GM18868 (cell line): Measurements from ENCODE around the gene VKORC1.
"Not testable (repeated sequence)": the region's sequence is repeated elsewhere in the genome, so short reads cannot be mapped to it uniquely, and the experiment has no call there.

Experiments
- ATAC-seq: cut with Tn5 transposase; IDR thresholded peaks from one replicate; pipeline ENCODE4 v1.9.1; 2021; ENCODE audit warnings: mild to moderate bottlenecking, moderate library complexity; ENCODE audit not compliant: unreplicated experiment

Gene VKORC1

GRCh38 chr16:31108035-31108793 is 13.6 kb upstream of the VKORC1 start, which contains the start of gene BCKDK:
Gene BCKDK, plus strand, starts transcription at chr16:31108386. Its CDS starts 838 bp downstream, at chr16:31109224.
- peak; percentile 77 for ATAC-seq

DNA sequence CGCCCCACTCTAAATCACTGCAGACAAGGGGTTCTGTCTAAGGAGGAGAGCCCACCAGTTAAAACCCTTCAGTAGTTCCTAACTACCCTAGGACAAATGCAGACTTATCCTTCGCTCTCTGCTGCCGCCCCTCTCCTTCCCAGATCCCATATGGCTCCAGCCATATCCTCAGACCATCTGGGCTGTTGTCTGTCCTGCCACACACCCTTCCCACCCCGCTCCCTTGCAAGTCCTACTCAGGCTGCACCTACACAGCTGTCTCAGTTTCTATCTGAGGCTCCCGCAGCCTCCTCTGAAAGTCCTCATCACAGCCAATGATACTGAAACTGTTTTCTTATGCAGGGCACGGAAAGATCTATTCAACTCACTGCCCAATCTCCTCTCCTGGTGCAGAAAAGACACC is 12.9 kb upstream of the VKORC1 start:
- ATAC-seq, result peak; percentile 62

DNA sequence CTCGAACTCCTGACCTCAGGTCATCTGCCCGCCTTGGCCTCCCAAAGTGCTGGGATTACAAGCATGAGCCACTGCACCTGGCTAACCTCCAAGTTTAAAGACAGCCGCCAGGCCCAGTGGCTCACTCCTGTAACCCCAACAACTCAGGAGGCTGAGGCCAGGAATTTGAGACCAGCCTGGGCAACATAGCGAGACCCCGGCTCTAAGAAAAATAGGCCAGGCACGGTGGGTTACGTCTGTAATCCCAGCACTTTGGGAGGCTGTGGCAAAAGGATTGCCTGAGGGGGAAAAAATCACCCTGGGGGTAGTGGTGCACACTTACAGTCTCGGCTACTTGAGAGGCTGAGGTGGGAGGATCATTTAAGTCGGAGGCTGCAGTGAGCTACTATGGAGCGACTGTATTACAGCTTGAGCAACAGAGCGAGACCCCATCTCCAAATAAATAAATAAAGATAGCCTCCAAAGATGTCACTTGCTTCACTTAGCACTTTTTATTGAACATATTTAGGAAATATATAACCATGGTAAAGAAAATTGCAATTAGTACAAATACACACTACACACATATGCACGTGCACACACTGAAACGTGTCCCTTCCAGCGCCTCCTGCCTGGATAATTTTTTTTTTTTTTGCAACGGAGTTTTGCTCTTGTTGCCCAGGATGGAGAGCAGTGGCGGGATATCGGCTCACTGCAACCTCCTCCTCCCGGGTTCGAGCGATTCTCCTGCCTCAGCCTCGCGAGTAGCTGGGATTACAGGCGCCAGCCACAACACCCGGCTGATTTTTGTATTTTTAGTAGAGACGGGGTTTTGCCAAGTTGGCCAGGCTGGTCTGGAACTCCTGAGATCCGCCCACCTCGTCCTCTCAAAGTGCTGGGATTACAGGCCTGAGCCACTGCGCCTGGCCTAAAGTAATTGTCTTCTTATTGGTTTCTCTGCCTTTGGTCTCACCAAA is 12.2 kb upstream of the VKORC1 start:
- no peak for ATAC-seq

DNA sequence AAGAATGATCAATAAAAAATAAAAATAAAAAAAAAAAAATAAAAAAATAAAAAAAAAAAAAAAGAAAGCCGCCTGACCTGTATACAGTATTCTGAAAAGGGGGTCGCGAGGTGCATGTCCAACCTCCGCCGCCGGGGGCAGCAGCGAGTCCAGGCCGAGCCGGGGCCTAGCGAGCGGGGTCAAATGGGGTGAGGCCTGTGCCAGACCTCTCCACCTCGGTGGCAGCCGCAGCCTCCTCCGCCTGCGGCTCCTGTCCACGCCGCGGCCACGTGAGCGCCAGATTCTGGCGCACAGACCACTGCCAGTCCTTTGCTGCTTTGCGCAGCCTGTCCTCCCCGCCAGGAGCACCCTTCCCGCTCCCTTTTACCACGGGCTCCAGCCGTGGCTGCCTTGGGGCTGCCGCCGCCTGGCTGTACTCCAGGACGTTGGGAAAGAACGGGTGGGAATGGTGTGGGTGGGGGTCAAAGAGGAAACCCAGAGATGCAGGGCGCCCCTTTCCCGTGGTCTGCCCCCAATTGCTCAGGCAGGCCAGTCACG is 11.1 kb upstream of the VKORC1 start:
- ATAC-seq, result peak; percentile 52

- ATAC-seq, result not testable (repeated sequence)
Observed at GRCh38 chr16:31100876-31101641, 6.5 kb upstream of the VKORC1 start.

GRCh38 chr16:31099860-31100638 is 5.5 kb upstream of the VKORC1 start:
- no peak for ATAC-seq

- no peak for ATAC-seq
Observed at GRCh38 chr16:31094088-31094423, 541 bp downstream of the VKORC1 start.

- ATAC-seq, result no peak
Observed at GRCh38 chr16:31093132-31093703, 1.4 kb downstream of the VKORC1 start.

GRCh38 chr16:31092330-31092729 is 2.3 kb downstream of the VKORC1 start:
- no peak for ATAC-seq

- ATAC-seq, result no peak
Observed at GRCh38 chr16:31090540-31090939, 4.1 kb downstream of the VKORC1 start.

DNA sequence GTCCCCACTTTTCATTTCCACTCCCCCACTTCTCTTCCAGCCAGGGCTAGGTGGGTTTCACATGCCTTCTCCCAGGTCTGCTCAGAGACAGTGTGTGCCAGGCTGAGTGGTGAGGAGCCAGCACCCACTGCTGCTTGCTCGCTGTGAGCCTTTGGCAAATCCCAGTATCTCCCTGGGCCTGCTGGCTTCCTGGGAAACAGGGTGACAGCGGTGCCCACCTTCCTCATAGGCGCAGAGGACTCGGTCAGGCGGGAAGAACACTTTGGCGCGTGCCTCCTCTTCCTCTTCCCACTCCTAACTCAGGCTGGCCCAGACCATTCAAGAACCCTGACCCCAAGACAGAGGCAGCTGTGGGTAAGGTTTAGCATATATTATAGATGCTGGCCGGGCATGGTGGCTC is 5.4 kb downstream of the VKORC1 start:
- ATAC-seq, result no peak

DNA sequence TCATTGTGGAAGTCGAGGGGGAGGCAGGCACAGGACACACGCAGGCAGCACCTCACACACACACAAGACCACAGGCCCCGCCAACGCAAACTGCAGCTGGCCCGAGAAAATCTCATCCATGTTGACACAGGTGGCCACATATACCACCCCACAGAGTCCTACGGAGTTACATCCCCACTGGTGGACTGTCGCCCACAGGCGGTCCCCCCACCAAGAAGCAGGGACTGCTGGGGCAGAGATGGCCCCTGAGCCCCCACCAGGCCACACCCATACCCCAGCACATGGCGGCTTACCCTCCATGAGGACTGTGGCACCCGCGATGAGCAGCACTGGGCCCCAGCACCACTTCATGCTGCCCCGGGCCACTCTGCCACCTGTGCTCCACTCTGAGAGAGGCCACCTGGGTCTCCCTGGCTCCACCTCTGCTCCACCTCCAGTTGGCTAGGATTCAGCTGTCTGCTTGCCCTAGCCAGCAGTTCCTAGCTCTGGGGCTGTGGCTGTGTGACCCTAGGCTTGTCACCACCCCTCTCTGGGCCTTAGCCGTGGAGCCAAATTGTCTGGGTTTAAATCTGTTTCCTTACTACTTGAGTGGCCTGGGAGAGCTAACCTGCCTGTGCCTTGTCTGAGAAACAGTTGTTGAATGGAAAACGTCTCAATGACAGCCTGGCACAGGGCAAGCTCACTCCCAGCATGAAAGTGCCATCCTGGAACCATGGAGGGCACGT is 6.0 kb downstream of the VKORC1 start, which contains the start of gene PRSS53:
PRSS53 (minus strand) TSS at position 485 of the 725 bp plus-strand sequence; CDS start at position 351, 134 bp downstream.
- no peak for ATAC-seq

GRCh38 chr16:31087971-31088370 is 6.6 kb downstream of the VKORC1 start:
- no peak for ATAC-seq

GRCh38 chr16:31087481-31087880 is 7.1 kb downstream of the VKORC1 start:
- ATAC-seq, result no peak

- no peak for ATAC-seq
Observed at GRCh38 chr16:31086629-31086906, 8.0 kb downstream of the VKORC1 start.

GRCh38 chr16:31085873-31086628 is 8.5 kb downstream of the VKORC1 start:
- no peak for ATAC-seq

GRCh38 chr16:31085411-31085810 is 9.2 kb downstream of the VKORC1 start:
- ATAC-seq, result no peak

- no peak for ATAC-seq
Observed at GRCh38 chr16:31084584-31085302, 9.9 kb downstream of the VKORC1 start.
